Upper lobe of left lung (tissue), 4 donors: Measurements from ENCODE around the gene MORC1.

ENCODE experiments used
- EP300 ChIP-seq, 4 donors: sonication (generic); formaldehyde crosslinking; IDR thresholded peaks; one replicate each; pipeline ENCODE4 v1.5.1; 2017; ENCODE audit warnings: antibody characterized with exemption in 4 of 4, control low read depth in 2 of 4
- POLR2A ChIP-seq, 4 donors: fragments of 450-650 bp; IDR thresholded peaks; one replicate each; pipeline ENCODE4 v1.5.1; 2016 to 2017; ENCODE audit warnings: antibody characterized with exemption in 4 of 4, mild to moderate bottlenecking in 2 of 4
- TF ChIP-seq, protein P1 (sequence below), 6 experiments: fragments of 450-650 bp in 4 of 6; fragments of 200-600 bp in 2 of 6; sonication (generic) in 2 of 6; IDR thresholded peaks; one replicate each; pipeline ENCODE4 v1.5.1; 2016 to 2019; ENCODE audit warnings: antibody characterized with exemption in 6 of 6

DNA sequence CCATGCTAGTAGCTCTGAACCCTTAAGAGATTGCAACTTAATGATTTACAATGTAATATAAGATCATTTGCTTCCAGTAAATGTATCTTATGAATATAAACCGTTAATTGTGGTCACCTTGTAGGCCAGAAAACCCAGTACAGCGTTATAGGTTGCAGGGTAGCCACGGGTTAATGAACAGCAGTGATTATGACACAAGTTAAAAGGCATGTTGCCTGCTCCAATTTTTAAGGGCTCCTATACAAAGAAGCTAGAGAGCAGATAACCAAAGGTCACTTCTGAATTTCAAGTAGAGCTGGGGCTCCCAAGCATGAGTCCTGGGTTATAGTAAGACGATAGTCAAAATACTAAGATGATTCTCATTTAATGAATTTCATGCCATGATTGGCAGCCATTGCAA lies 177.8 kb downstream of the MORC1 start:
- TF ChIP-seq, protein P1, sequence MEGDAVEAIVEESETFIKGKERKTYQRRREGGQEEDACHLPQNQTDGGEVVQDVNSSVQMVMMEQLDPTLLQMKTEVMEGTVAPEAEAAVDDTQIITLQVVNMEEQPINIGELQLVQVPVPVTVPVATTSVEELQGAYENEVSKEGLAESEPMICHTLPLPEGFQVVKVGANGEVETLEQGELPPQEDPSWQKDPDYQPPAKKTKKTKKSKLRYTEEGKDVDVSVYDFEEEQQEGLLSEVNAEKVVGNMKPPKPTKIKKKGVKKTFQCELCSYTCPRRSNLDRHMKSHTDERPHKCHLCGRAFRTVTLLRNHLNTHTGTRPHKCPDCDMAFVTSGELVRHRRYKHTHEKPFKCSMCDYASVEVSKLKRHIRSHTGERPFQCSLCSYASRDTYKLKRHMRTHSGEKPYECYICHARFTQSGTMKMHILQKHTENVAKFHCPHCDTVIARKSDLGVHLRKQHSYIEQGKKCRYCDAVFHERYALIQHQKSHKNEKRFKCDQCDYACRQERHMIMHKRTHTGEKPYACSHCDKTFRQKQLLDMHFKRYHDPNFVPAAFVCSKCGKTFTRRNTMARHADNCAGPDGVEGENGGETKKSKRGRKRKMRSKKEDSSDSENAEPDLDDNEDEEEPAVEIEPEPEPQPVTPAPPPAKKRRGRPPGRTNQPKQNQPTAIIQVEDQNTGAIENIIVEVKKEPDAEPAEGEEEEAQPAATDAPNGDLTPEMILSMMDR (IDR thresholded peaks at IDR 0.05): no peak
- TF ChIP-seq POLR2A (IDR thresholded peaks at IDR 0.05) (no peak), EP300 (IDR thresholded peaks at IDR 0.05) (no peak)
